Measurements from ENCODE around the gene TRAPPC1. TPM values are rescaled to one million over a fixed set of nuclear protein-coding genes. Genes with fewer than 3 reads are reported as not detected.

The TRAPPC1 gene
- total RNA-seq, 1 experiment from 2014 or later = 132 TPM

GRCh38 chr17:7935859-7936258 is 4.1 kb upstream of the TRAPPC1 start:
- no peaks in the 10 kb centered on the region for H3K79me1 ChIP-seq (ENCODE audit: insufficient read depth, low read depth, low read length, poor library complexity, severe bottlenecking)
- H3K27ac Mint-ChIP-seq = no peak overlapping the region
- no peaks in the 10 kb centered on the region for H4K20me1 ChIP-seq (ENCODE audit: control insufficient read depth, insufficient read depth, insufficient read length)

More at GRCh38 chr17:7935859-7936258, 4.1 kb upstream of the TRAPPC1 start:
- Histone ChIP-seq H2BK120ac (ENCODE audit: low read depth, low read length, poor library complexity, severe bottlenecking) (no peak overlapping the region), H3K4me1 (ENCODE audit: insufficient read depth, low read length) (no peaks in the 10 kb centered on the region), H3K14ac (ENCODE audit: insufficient read depth, low read length) (no peak overlapping the region), H4K8ac (replicated peaks; ENCODE audit: insufficient read length, low read depth, low read length) (no peak overlapping the region), H3K4ac (ENCODE audit: low read depth, low read length) (no peak overlapping the region), H4K5ac (ENCODE audit: insufficient read length, low read depth, low read length) (no peak overlapping the region), H2BK5ac (ENCODE audit: insufficient read length, low read length) (no peak overlapping the region), H2BK12ac (ENCODE audit: insufficient read length, low read depth, low read length) (no peak overlapping the region), H3K18ac (ENCODE audit: insufficient read length, low read depth, low read length) (no peak overlapping the region), H2AK5ac (ENCODE audit: insufficient read length, low read length) (no peak overlapping the region), H3K9ac (ENCODE audit: extremely low read depth, insufficient read length, low read length) (no peak overlapping the region), H2BK20ac (ENCODE audit: low read depth, low read length, poor library complexity, severe bottlenecking) (no peak overlapping the region), H3K9me3 (ENCODE audit: control insufficient read depth, low read depth, low read length) (no peaks in the 10 kb centered on the region), H2BK15ac (ENCODE audit: low read depth, low read length) (no peak overlapping the region), H3K79me2 (ENCODE audit: insufficient read depth, low read length) (no peaks in the 10 kb centered on the region), H3K27ac (ENCODE audit: insufficient read length, low read depth, low read length) (no peak overlapping the region), H3K4me2 (ENCODE audit: insufficient read depth, insufficient read length, low read length) (no peak overlapping the region), H3K56ac (ENCODE audit: insufficient read length, low read depth, low read length) (no peak overlapping the region), H2AFZ (ENCODE audit: low read length) (no peak overlapping the region), H3T11ph (ENCODE audit: low read length) (no peak overlapping the region), H3K23me2 (ENCODE audit: insufficient read length, low read depth, low read length, poor library complexity, severe bottlenecking) (peaks cover 14% of the 10 kb centered on the region), H4K91ac (ENCODE audit: insufficient read length, low read depth, low read length) (no peak overlapping the region), H3K23ac (ENCODE audit: insufficient read length, low read depth, low read length) (no peak overlapping the region), H3K27me3 (ENCODE audit: insufficient read depth, low read length) (no peaks in the 10 kb centered on the region; the same call in 1 of the 2 replicates)
- Mint-ChIP-seq H3K9me3 (no peaks in the 10 kb centered on the region), H3K4me3 (no peak overlapping the region), H3K36me3 (ENCODE audit: insufficient read depth in 1 of 3, low read depth in 3 of 3) (peaks cover 12 to 52% (median 49%) of the 10 kb centered on the region in 3 experiments; a peak in 5 of 7 replicates), H3K4me1 (peaks cover 18 to 19% of the 10 kb centered on the region in 2 experiments), H3K27me3 (ENCODE audit: low read depth) (peaks cover 3% of the 10 kb centered on the region; the same call in 1 of the 2 replicates)
- no peak for DNase-seq
- no peak for TF ChIP-seq CTCF (conservative IDR thresholded peaks at IDR 0.05)
